Skin of body (tissue), 3 donors: Measurements from ENCODE around the gene PDE1A. TPM values are rescaled to one million over a fixed set of nuclear protein-coding genes. Genes with fewer than 3 reads are reported as not detected.

Experiments used
- DNase-seq: peaks from one replicate; lab custom pipeline; 2025; lab: John Stamatoyannopoulos, UW
- small RNA-seq: library from RNA; depleted of rRNA; stranded (forward); fragments of <200 nt; gene quantifications from one replicate; pipeline ENCODE3, GENCODE V24; 2014; ENCODE audit warnings: low replicate concordance
- total RNA-seq: library from RNA; depleted of rRNA; stranded (reverse); fragments of >200 nt; gene quantifications from one replicate; pipeline ENCODE4 v1.2.3, GENCODE V29; 2014

The PDE1A gene
- total RNA-seq, 1 donor from 2014 or later: 2.6 TPM

- DNase-seq: no peak
Observed at GRCh38 chr2:182142062-182142461, 284.8 kb downstream of the PDE1A start.

GRCh38 chr2:182134201-182134600 lies 292.6 kb downstream of the PDE1A start:
- DNase-seq: no peak

GRCh38 chr2:182133195-182133891 lies 293.5 kb downstream of the PDE1A start:
- DNase-seq: no peak

- DNase-seq: no peak
Observed at GRCh38 chr2:182132605-182133004, 294.2 kb downstream of the PDE1A start.

- no peak for DNase-seq
Observed at GRCh38 chr2:182128821-182129707, 297.8 kb downstream of the PDE1A start.

- DNase-seq: no peak
Observed at GRCh38 chr2:182117196-182117595, 309.6 kb downstream of the PDE1A start.

GRCh38 chr2:182116774-182117173 lies 310.1 kb downstream of the PDE1A start:
- no peak for DNase-seq

- no peak for DNase-seq
Observed at GRCh38 chr2:182115258-182115657, 311.6 kb downstream of the PDE1A start.

GRCh38 chr2:182113334-182113733 lies 313.5 kb downstream of the PDE1A start:
- no peak for DNase-seq

GRCh38 chr2:182110347-182110746 lies 316.5 kb downstream of the PDE1A start:
- DNase-seq: no peak

GRCh38 chr2:182103526-182103925 lies 323.3 kb downstream of the PDE1A start:
- no peak for DNase-seq

- no peak for DNase-seq
Observed at GRCh38 chr2:182101263-182101662, 325.6 kb downstream of the PDE1A start.

GRCh38 chr2:182098648-182099047 lies 328.2 kb downstream of the PDE1A start:
- DNase-seq: no peak

- DNase-seq: no peak
Observed at GRCh38 chr2:182097571-182098164, 329.2 kb downstream of the PDE1A start.

- DNase-seq: no peak
Observed at GRCh38 chr2:182090486-182090885, 336.4 kb downstream of the PDE1A start.

Small RNA genes lying within 50 kb of the gene (small RNA-seq; reads per million reads assigned to genes)
- gene RN7SL267P: not detected
